GM23248 (cell line): Measurements from ENCODE around the gene SBK3.

Experiments
- EZH2 ChIP-seq: fragments of 200-600 bp; sonication (generic); IDR thresholded peaks from 2 replicates; pipeline ENCODE4 v1.6.1; 2018; ENCODE audit warnings: antibody characterized with exemption, mild to moderate bottlenecking; ENCODE audit not compliant: insufficient read depth, poor library complexity, severe bottlenecking
- EZH2phosphoT487 ChIP-seq: fragments of 200-600 bp; sonication (generic); IDR thresholded peaks from 2 replicates; pipeline ENCODE4 v1.6.1; 2018; ENCODE audit warnings: antibody characterized with exemption, moderate library complexity, mild to moderate bottlenecking, low read depth; ENCODE audit not compliant: insufficient read depth

DNA sequence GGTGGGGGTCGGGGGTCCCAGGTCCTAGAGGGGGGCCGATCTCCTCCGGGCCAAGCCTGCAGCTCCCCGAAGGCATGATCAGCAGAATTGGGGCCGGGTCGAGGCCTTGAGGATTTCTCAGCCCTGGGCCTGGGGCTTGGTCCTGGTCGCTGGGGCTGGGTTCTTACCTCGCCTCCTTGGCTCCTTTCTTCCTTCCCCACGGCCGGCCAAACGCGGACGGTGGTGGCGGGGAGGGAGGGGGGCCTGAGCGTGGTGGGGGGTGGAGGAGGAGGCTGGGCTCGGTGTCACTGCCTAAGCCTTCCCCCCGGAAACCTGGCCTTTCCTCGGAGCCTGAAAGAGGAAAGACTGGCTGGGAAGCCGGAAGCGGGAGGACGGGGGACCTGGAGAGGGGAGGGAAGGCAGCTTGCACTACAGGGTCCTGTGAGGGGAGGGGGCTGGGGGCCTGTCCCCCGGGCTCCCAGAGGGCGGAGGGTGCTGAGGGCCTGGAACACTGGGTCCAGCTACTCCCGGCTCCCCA is 35.3 kb upstream of the SBK3 start, which contains the start of gene ZNF579:
- TF ChIP-seq EZH2: no peak
- TF ChIP-seq EZH2phosphoT487: no peak
